Measurements from ENCODE around the gene CDADC1.

CDADC1 gene

GRCh38 chr13:49298416-49298815 is 50.7 kb downstream of the CDADC1 start:
- TF ChIP-seq CTCF (IDR thresholded peaks at IDR 0.05; ENCODE audit: low read depth, low read length) = no peak
- DNase-seq (ENCODE audit: low read depth in 2 of 2) = no peak
- no peak overlapping the region for H3K4me3 ChIP-seq (replicated peaks in 1 of 2; ENCODE audit: low read depth in 2 of 2, low read length in 2 of 2)

GRCh38 chr13:49298903-49299605 is 51.3 kb downstream of the CDADC1 start:
- TF ChIP-seq CTCF (IDR thresholded peaks at IDR 0.05; ENCODE audit: low read depth, low read length) = no peak
- no peak overlapping the region for H3K4me3 ChIP-seq (replicated peaks in 1 of 2; ENCODE audit: low read depth in 2 of 2, low read length in 2 of 2)
- no peak for DNase-seq (ENCODE audit: low read depth in 2 of 2)

- H3K4me3 ChIP-seq (replicated peaks in 1 of 2; ENCODE audit: low read depth in 2 of 2, low read length in 2 of 2) = no peak overlapping the region
- DNase-seq (ENCODE audit: low read depth in 2 of 2) = no peak
- no peak for TF ChIP-seq CTCF (IDR thresholded peaks at IDR 0.05; ENCODE audit: low read depth, low read length)
Measured at GRCh38 chr13:49300276-49300675, 52.6 kb downstream of the CDADC1 start.

- DNase-seq (ENCODE audit: low read depth in 2 of 2) = peak; percentile 83
- H3K4me3 ChIP-seq (replicated peaks in 1 of 2; ENCODE audit: low read depth in 2 of 2, low read length in 2 of 2) = peak overlapping the region in 1 of 2 donors; percentile 34
- TF ChIP-seq CTCF (IDR thresholded peaks at IDR 0.05; ENCODE audit: low read depth, low read length) = peak; percentile 81
Measured at GRCh38 chr13:49300739-49301589, 53.2 kb downstream of the CDADC1 start.

- no peak for TF ChIP-seq CTCF (IDR thresholded peaks at IDR 0.05; ENCODE audit: low read depth, low read length)
- no peak overlapping the region for H3K4me3 ChIP-seq (replicated peaks in 1 of 2; ENCODE audit: low read depth in 2 of 2, low read length in 2 of 2)
- DNase-seq (ENCODE audit: low read depth in 2 of 2) = no peak
Measured at GRCh38 chr13:49302222-49302621, 54.5 kb downstream of the CDADC1 start.

- no peak for TF ChIP-seq CTCF (IDR thresholded peaks at IDR 0.05; ENCODE audit: low read depth, low read length)
- no peak overlapping the region for H3K4me3 ChIP-seq (replicated peaks in 1 of 2; ENCODE audit: low read depth in 2 of 2, low read length in 2 of 2)
- DNase-seq (ENCODE audit: low read depth in 2 of 2) = no peak
Measured at GRCh38 chr13:49302817-49303216, 55.1 kb downstream of the CDADC1 start.

Data from cardiac fibroblast (primary cell).